NT2/D1 (cell line): ENCODE results near the gene RHOH.

Experiments used
- DNase-seq: peaks from one replicate; pipeline ENCODE4 v3.0.0-alpha.2; 2011; ENCODE audit warnings: low read depth, low spot score
- H3K27me3 ChIP-seq: 2 replicates; pipeline ENCODE4 v1.6.0; 2011; ENCODE audit warnings: mild to moderate bottlenecking; ENCODE audit not compliant: insufficient read length, insufficient read depth
- H3K36me3 ChIP-seq: 2 replicates; pipeline ENCODE4 v1.6.1; 2011; ENCODE audit warnings: mild to moderate bottlenecking, low read length, mixed read lengths; ENCODE audit not compliant: insufficient read depth, insufficient read length
- H3K4me1 ChIP-seq: 2 replicates; pipeline ENCODE4 v1.5.1; 2011; ENCODE audit not compliant: insufficient read depth, insufficient read length
- H3K4me3 ChIP-seq: 2 replicates; pipeline ENCODE4 v1.5.1; 2011; ENCODE audit warnings: low read depth; ENCODE audit not compliant: insufficient read length
- H3K9ac ChIP-seq: 2 replicates; pipeline ENCODE4 v1.6.0; 2011; ENCODE audit warnings: low read depth; ENCODE audit not compliant: insufficient read length
- H3K9me3 ChIP-seq: 2 replicates; pipeline ENCODE4 v1.5.1; 2011; ENCODE audit warnings: mild to moderate bottlenecking, low read length; ENCODE audit not compliant: insufficient read depth
- SUZ12 ChIP-seq: IDR thresholded peaks from 2 replicates; pipeline ENCODE4 v1.6.1; 2011; ENCODE audit not compliant: insufficient read length, insufficient read depth; ENCODE audit errors: extremely low read depth
- YY1 ChIP-seq: IDR thresholded peaks from 2 replicates; pipeline ENCODE4 v1.6.1; 2011; ENCODE audit not compliant: insufficient read length, insufficient read depth
- ZNF274 ChIP-seq: IDR thresholded peaks from 2 replicates; pipeline ENCODE4 v1.6.1; 2011; ENCODE audit warnings: mild to moderate bottlenecking, low read depth, low read length

RHOH gene

GRCh38 chr4:40194602-40195161, 2.1 kb upstream of the RHOH start:
- Histone ChIP-seq H3K9ac (no peak overlapping the region), H3K9me3 (no peaks in the 10 kb centered on the region), H3K27me3 (no peaks in the 10 kb centered on the region), H3K36me3 (no peaks in the 10 kb centered on the region), H3K4me3 (no peak overlapping the region), H3K4me1 (peaks cover 5% of the 10 kb centered on the region)
- TF ChIP-seq ZNF274 (no peak), YY1 (no peak), SUZ12 (no peak)
- DNase-seq: no peak

- Histone ChIP-seq H3K27me3 (no peaks in the 10 kb centered on the region), H3K4me1 (peaks cover 5% of the 10 kb centered on the region), H3K4me3 (no peak overlapping the region), H3K9me3 (no peaks in the 10 kb centered on the region), H3K36me3 (no peaks in the 10 kb centered on the region), H3K9ac (no peak overlapping the region)
- DNase-seq: no peak
- TF ChIP-seq SUZ12 (no peak), YY1 (no peak), ZNF274 (no peak)
Measured at GRCh38 chr4:40195182-40196177, 1.4 kb upstream of the RHOH start.

GRCh38 chr4:40196272-40196671, 559 bp upstream of the RHOH start:
- Histone ChIP-seq H3K27me3 (no peaks in the 10 kb centered on the region), H3K36me3 (no peaks in the 10 kb centered on the region), H3K9me3 (no peaks in the 10 kb centered on the region), H3K9ac (no peak overlapping the region), H3K4me3 (no peak overlapping the region), H3K4me1 (peaks cover 5% of the 10 kb centered on the region)
- DNase-seq: no peak
- no peak for TF ChIP-seq SUZ12
- TF ChIP-seq ZNF274: no peak
- TF ChIP-seq YY1: no peak

GRCh38 chr4:40197879-40198689, 1.3 kb downstream of the RHOH start:
- Histone ChIP-seq H3K9me3 (no peaks in the 10 kb centered on the region), H3K27me3 (no peaks in the 10 kb centered on the region), H3K4me1 (peaks cover 5% of the 10 kb centered on the region), H3K36me3 (no peaks in the 10 kb centered on the region), H3K9ac (no peak overlapping the region), H3K4me3 (no peak overlapping the region)
- no peak for DNase-seq
- TF ChIP-seq SUZ12 (no peak), ZNF274 (no peak), YY1 (no peak)

GRCh38 chr4:40199179-40199670, 2.4 kb downstream of the RHOH start:
- Histone ChIP-seq H3K4me3 (no peak overlapping the region), H3K9me3 (no peaks in the 10 kb centered on the region), H3K4me1 (peaks cover 5% of the 10 kb centered on the region), H3K27me3 (no peaks in the 10 kb centered on the region), H3K36me3 (no peaks in the 10 kb centered on the region), H3K9ac (no peak overlapping the region)
- DNase-seq: no peak
- TF ChIP-seq YY1 (no peak), ZNF274 (no peak), SUZ12 (no peak)

GRCh38 chr4:40199999-40200874, 3.4 kb downstream of the RHOH start:
- TF ChIP-seq SUZ12 (no peak), YY1 (no peak), ZNF274 (no peak)
- no peak for DNase-seq
- H3K9me3 ChIP-seq: no peaks in the 10 kb centered on the region
- H3K4me3 ChIP-seq: no peak overlapping the region
- no peaks in the 10 kb centered on the region for H3K27me3 ChIP-seq
- peaks cover 5% of the 10 kb centered on the region for H3K4me1 ChIP-seq
- H3K9ac ChIP-seq: no peak overlapping the region
- H3K36me3 ChIP-seq: no peaks in the 10 kb centered on the region
